GM23248 (cell line): ENCODE measurements around the gene DIRAS3. TPM values are rescaled to one million over a fixed set of nuclear protein-coding genes. Genes with fewer than 3 reads are reported as not detected.

ENCODE experiments used
- DNase-seq: peaks from one replicate; pipeline ENCODE4 v3.0.0-alpha.2; 2015
- H2AFZ ChIP-seq: fragments of 200-600 bp; sonication (generic); 2 replicates; pipeline ENCODE4 v1.6.1; 2016; ENCODE audit warnings: antibody characterized with exemption
- H3F3A ChIP-seq: fragments of 200-600 bp; sonication (generic); 2 replicates; pipeline ENCODE4 v1.6.1; 2016; ENCODE audit warnings: mild to moderate bottlenecking, antibody characterized with exemption, mixed run types; ENCODE audit not compliant: insufficient read depth
- H3K27ac ChIP-seq: fragments of 200-600 bp; sonication (generic); 2 replicates; pipeline ENCODE4 v1.5.1; 2016; ENCODE audit warnings: mild to moderate bottlenecking
- H3K27me3 ChIP-seq: fragments of 200-600 bp; sonication (generic); replicated peaks from 2 replicates; pipeline ENCODE4 v1.6.1; 2016; ENCODE audit warnings: mild to moderate bottlenecking; ENCODE audit not compliant: insufficient read depth
- H3K36me3 ChIP-seq: fragments of 200-600 bp; sonication (generic); 2 replicates; pipeline ENCODE4 v1.6.1; 2016; ENCODE audit warnings: low read depth, mild to moderate bottlenecking
- H3K4me1 ChIP-seq: fragments of 200-600 bp; sonication (generic); 2 replicates; pipeline ENCODE4 v1.6.1; 2016; ENCODE audit warnings: mild to moderate bottlenecking; ENCODE audit not compliant: insufficient read depth
- H3K4me2 ChIP-seq: fragments of 200-600 bp; sonication (generic); one replicate; pipeline ENCODE4 v1.6.1; 2016; ENCODE audit warnings: mild to moderate bottlenecking; ENCODE audit not compliant: unreplicated experiment
- H3K4me3 ChIP-seq: fragments of 200-600 bp; sonication (generic); 2 replicates; pipeline ENCODE4 v1.5.1; 2016; ENCODE audit warnings: mild to moderate bottlenecking
- H3K79me2 ChIP-seq: fragments of 200-600 bp; sonication (generic); 2 replicates; pipeline ENCODE4 v1.6.1; 2016; ENCODE audit warnings: mild to moderate bottlenecking; ENCODE audit not compliant: insufficient read depth
- H3K9ac ChIP-seq: fragments of 200-600 bp; sonication (generic); 2 replicates; pipeline ENCODE4 v1.6.1; 2016; ENCODE audit warnings: mild to moderate bottlenecking
- H3K9me2 ChIP-seq: fragments of 200-600 bp; sonication (generic); 2 replicates; pipeline ENCODE4 v1.6.1; 2016; ENCODE audit warnings: mixed run types, mild to moderate bottlenecking, moderate library complexity; ENCODE audit not compliant: insufficient read depth
- H3K9me3 ChIP-seq: fragments of 200-600 bp; sonication (generic); one replicate; pipeline ENCODE4 v1.6.1; 2017; ENCODE audit warnings: low read depth
- H4K20me1 ChIP-seq: fragments of 200-600 bp; sonication (generic); 2 replicates; pipeline ENCODE4 v1.6.0; 2016; ENCODE audit not compliant: insufficient read depth
- EZH2 ChIP-seq: fragments of 200-600 bp; sonication (generic); IDR thresholded peaks from 2 replicates; pipeline ENCODE4 v1.6.1; 2018; ENCODE audit warnings: antibody characterized with exemption, mild to moderate bottlenecking; ENCODE audit not compliant: insufficient read depth, poor library complexity, severe bottlenecking
- EZH2phosphoT487 ChIP-seq: fragments of 200-600 bp; sonication (generic); IDR thresholded peaks from 2 replicates; pipeline ENCODE4 v1.6.1; 2018; ENCODE audit warnings: antibody characterized with exemption, moderate library complexity, mild to moderate bottlenecking, low read depth; ENCODE audit not compliant: insufficient read depth
- WGBS, 2 experiments: methylation state at CpG; one replicate each; pipeline ENCODE4 v1.1.6; 2015 to 2017; ENCODE audit warnings: low lambda C conversion rate in 2 of 2, low coverage in 1 of 2; ENCODE audit errors: missing lambda C conversion rate in 2 of 2; 5-methylcytosine and 5-hydroxymethylcytosine counted together
- in situ Hi-C: fragments of 300-500 bp; cut with MboI; formaldehyde crosslinking; loops from 2 replicates; pipeline ENCODE4 v1.15.0; 2020
- polyA plus RNA-seq: library from polyadenylated mRNA; unstranded; fragments of >200 nt; fragmentation: Nextera tagmentation; extraction: Ambion mirVana; gene quantifications from 2 replicates; pipeline ENCODE4 v1.2.1, GENCODE V29; 2016
- total RNA-seq: library from RNA; depleted of rRNA; stranded (reverse); fragments of >200 nt; shearing (Covaris generic); gene quantifications from 2 replicates; pipeline ENCODE4 v1.2.3, GENCODE V29; 2014

The DIRAS3 gene
- total and polyA plus RNA-seq, 2 experiments from 2014 or later = 12.1 to 13.3 TPM

DNA sequence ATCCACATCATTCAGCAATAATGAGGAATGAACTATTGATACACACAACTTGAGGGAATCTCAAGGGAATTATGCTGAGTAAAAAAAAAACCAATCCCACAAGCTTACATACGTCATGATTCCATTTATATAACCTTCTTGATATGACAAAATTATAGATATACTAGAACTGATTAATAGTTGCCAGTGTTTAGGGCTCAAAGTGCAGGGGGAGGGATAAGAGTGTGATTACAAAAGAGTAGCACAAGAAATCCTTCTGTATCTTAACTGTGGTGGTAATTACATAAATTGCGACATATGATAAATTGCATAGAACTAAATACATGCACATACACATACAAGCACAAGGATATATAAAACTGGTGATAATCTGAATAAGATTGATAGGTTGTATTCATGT lies 13.5 kb downstream of the DIRAS3 start:
- Histone ChIP-seq H3K27ac (no peak overlapping the region), H3K9me2 (no peaks in the 10 kb centered on the region), H3K79me2 (no peaks in the 10 kb centered on the region), H3F3A (no peaks in the 10 kb centered on the region), H3K36me3 (no peaks in the 10 kb centered on the region), H3K9me3 (no peaks in the 10 kb centered on the region), H3K4me2 (no peak overlapping the region), H4K20me1 (no peaks in the 10 kb centered on the region), H2AFZ (no peak overlapping the region), H3K27me3 (no peaks in the 10 kb centered on the region), H3K9ac (no peak overlapping the region), H3K4me3 (no peak overlapping the region), H3K4me1 (no peaks in the 10 kb centered on the region)
- in situ Hi-C loops = no loop called here
- WGBS, 2 experiments = 55 to 61% methylated on average over 2 of the region's 2 CpGs
- TF ChIP-seq EZH2 = no peak
- TF ChIP-seq EZH2phosphoT487 = no peak
- no peak for DNase-seq

DNA sequence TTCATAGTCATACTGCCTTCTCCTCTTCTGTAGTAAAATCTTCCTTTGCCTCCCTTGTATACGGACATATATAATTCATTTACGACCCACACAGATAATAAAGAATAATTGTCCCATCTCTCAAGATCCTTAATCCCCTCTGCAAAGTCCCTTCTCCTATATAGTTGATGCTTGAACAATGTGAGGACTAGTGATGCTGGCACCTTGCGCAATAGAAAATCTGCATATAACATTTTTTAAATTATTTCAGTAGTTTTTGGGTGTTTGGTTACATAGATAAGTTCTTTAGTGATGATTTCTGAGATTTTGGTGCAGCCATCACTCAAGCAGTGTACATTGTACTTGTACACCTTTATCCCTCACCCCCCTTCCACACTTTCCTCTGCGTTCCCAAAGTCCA lies 21.0 kb downstream of the DIRAS3 start:
- H3F3A ChIP-seq = no peaks in the 10 kb centered on the region
- TF ChIP-seq EZH2 = no peak
- no peak for TF ChIP-seq EZH2phosphoT487
- in situ Hi-C loops = no loop called here
- no peak overlapping the region for H3K4me2 ChIP-seq
- H2AFZ ChIP-seq = no peak overlapping the region
- H3K27me3 ChIP-seq = no peaks in the 10 kb centered on the region
- no peaks in the 10 kb centered on the region for H3K9me3 ChIP-seq
- DNase-seq = no peak
- no peaks in the 10 kb centered on the region for H4K20me1 ChIP-seq
- no peaks in the 10 kb centered on the region for H3K4me1 ChIP-seq
- no peak overlapping the region for H3K9ac ChIP-seq
- 94 to 96% methylated on average over 4 of the region's 4 CpGs for WGBS, 2 experiments
- no peak overlapping the region for H3K4me3 ChIP-seq
- H3K79me2 ChIP-seq = no peaks in the 10 kb centered on the region
- no peaks in the 10 kb centered on the region for H3K36me3 ChIP-seq
- no peaks in the 10 kb centered on the region for H3K9me2 ChIP-seq
- H3K27ac ChIP-seq = no peak overlapping the region

DNA sequence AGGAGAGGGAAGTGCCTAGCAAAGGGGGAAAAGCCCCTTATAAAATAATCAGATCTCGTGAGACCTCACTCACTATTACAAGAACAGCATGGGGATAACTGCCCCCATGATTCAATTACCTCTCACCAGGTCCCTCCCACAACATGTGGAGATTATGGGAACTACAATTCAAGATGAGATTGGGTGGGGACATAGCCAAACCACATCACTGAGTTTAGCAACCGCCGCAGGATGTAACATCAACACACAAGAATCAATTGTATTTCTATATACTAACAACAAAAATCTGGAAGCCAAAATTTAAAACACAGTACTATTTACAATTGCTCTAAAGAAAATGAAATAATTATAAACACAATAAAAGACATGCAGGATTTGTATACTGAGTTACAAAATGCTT lies 21.9 kb downstream of the DIRAS3 start:
- H3K27me3 ChIP-seq = no peaks in the 10 kb centered on the region
- no peak for DNase-seq
- no peak overlapping the region for H3K4me3 ChIP-seq
- H3K27ac ChIP-seq = no peak overlapping the region
- no peaks in the 10 kb centered on the region for H3F3A ChIP-seq
- H3K9ac ChIP-seq = no peak overlapping the region
- no peak overlapping the region for H3K4me2 ChIP-seq
- TF ChIP-seq EZH2 (no peak), EZH2phosphoT487 (no peak)
- H3K4me1 ChIP-seq = no peaks in the 10 kb centered on the region
- 82 to 87% methylated on average over 3 of the region's 3 CpGs for WGBS, 2 experiments
- no peaks in the 10 kb centered on the region for H3K9me3 ChIP-seq
- in situ Hi-C loops = no loop called here
- no peaks in the 10 kb centered on the region for H3K9me2 ChIP-seq
- H2AFZ ChIP-seq = no peak overlapping the region
- no peaks in the 10 kb centered on the region for H3K36me3 ChIP-seq
- no peaks in the 10 kb centered on the region for H3K79me2 ChIP-seq
- no peaks in the 10 kb centered on the region for H4K20me1 ChIP-seq

DNA sequence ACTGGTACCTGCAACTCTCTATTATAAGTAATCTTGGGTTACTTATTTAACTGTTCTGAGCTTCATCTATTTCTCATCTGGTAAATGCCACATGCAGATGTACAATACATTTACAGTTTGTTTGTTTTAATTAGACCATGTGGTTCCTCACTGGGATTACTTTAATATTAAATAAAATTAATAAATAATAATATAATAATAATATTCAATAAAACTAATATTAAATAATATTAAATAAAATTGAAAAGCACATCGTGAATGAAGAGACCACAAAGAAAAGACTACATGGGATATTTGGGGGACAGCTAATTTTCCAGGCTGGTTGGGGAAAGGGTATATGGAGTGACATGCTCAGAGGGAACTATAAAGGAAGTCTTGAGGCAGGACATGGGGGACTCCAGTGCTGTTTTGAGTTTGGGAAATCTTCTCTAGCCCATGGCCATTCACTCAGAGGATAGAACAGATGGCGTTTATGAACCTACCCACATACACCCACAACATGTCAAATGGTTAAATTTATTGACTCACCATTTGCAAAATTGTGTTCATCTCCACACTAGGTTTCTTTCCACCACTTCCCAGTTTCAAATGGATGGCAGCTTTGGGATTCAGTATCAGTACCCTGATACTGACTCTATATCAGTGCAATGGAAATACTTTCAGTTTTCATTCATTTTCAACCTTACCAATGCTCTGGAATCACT lies 25.6 kb downstream of the DIRAS3 start:
- no peaks in the 10 kb centered on the region for H3K9me3 ChIP-seq
- no peak overlapping the region for H3K4me2 ChIP-seq
- no peaks in the 10 kb centered on the region for H3K36me3 ChIP-seq
- no peak overlapping the region for H2AFZ ChIP-seq
- H3K27ac ChIP-seq = no peak overlapping the region
- no peaks in the 10 kb centered on the region for H4K20me1 ChIP-seq
- no peaks in the 10 kb centered on the region for H3K4me1 ChIP-seq
- no peak overlapping the region for H3K9ac ChIP-seq
- no peak for TF ChIP-seq EZH2
- no peak for TF ChIP-seq EZH2phosphoT487
- H3K4me3 ChIP-seq = no peak overlapping the region
- no peaks in the 10 kb centered on the region for H3K79me2 ChIP-seq
- H3K27me3 ChIP-seq = no peaks in the 10 kb centered on the region
- no peaks in the 10 kb centered on the region for H3K9me2 ChIP-seq
- WGBS, 2 experiments = 55 to 68% methylated on average over 2 of the region's 2 CpGs
- DNase-seq = no peak
- H3F3A ChIP-seq = no peaks in the 10 kb centered on the region
- in situ Hi-C loops = no loop called here
